Astrocyte of the cerebellum (primary cell): Measurements from ENCODE around the gene FXYD6.

ENCODE experiments used
- DNase-seq: peaks from one replicate; pipeline ENCODE4 v3.0.0-alpha.2; 2011; ENCODE audit warnings: low read depth
- H3K4me3 ChIP-seq: 2 replicates; pipeline ENCODE4 v1.5.1; 2011; ENCODE audit warnings: mild to moderate bottlenecking, low read depth, low read length, moderate library complexity
- CTCF ChIP-seq: IDR thresholded peaks from 2 replicates; pipeline ENCODE4 v1.5.1; 2012; ENCODE audit warnings: low read length, low read depth, moderate library complexity, mild to moderate bottlenecking; ENCODE audit errors: missing control alignments
- in situ Hi-C: cut with HindIII; loops from 2 replicates; pipeline ENCODE4 v1.10.0; 2017; ENCODE audit warnings: low sequenced_read_pairs

FXYD6 gene

GRCh38 chr11:117921456-117921855 is 45.0 kb upstream of the FXYD6 start:
- H3K4me3 ChIP-seq: no peak overlapping the region
- no peak for TF ChIP-seq CTCF
- DNase-seq: no peak
- in situ Hi-C loops: no loop called here

- in situ Hi-C loops: no loop called here
- no peak for TF ChIP-seq CTCF
- DNase-seq: no peak
- no peak overlapping the region for H3K4me3 ChIP-seq
These were observed 43.3 kb upstream of the FXYD6 start for GRCh38 chr11:117919781-117920221.

- no peak for DNase-seq
- TF ChIP-seq CTCF: no peak
- in situ Hi-C loops: no loop called here
- no peak overlapping the region for H3K4me3 ChIP-seq
These were observed 42.9 kb upstream of the FXYD6 start for GRCh38 chr11:117919341-117919740.

- no peak for TF ChIP-seq CTCF
- in situ Hi-C loops: no loop called here
- DNase-seq: no peak
- H3K4me3 ChIP-seq: no peak overlapping the region
These were observed 42.2 kb upstream of the FXYD6 start for GRCh38 chr11:117918366-117919255.

- no peak for TF ChIP-seq CTCF
- no peak overlapping the region for H3K4me3 ChIP-seq
- in situ Hi-C loops: no loop called here
- no peak for DNase-seq
These were observed 41.2 kb upstream of the FXYD6 start for GRCh38 chr11:117917591-117918151.

GRCh38 chr11:117916956-117917355 is 40.5 kb upstream of the FXYD6 start:
- no peak for DNase-seq
- no peak for TF ChIP-seq CTCF
- in situ Hi-C loops: no loop called here
- no peak overlapping the region for H3K4me3 ChIP-seq
